Endothelial cell of umbilical vein (primary cell): Measurements from ENCODE around the gene C16orf74. TPM values are rescaled to one million over a fixed set of nuclear protein-coding genes. Genes with fewer than 3 reads are reported as not detected.

Experiments used
- BruUV-seq: library from RNA; stranded (reverse); fragments of 400-500 nt; replicated peaks from 2 replicates; lab custom pipeline; 2021; lab: Mats Ljungman, UMichigan
- CTCF ChIA-PET: fragments of 300-600, 350-600 bp; sonication (Branson Sonifier 250); formaldehyde crosslinking; loops from one replicate; lab custom pipeline; 2021; ENCODE audit warnings: antibody characterized with exemption, inconsistent platforms; lab: Charles Lee
- POLR2A ChIA-PET: fragments of 300-600, 350-600 bp; sonication (Branson Sonifier 250); formaldehyde crosslinking; loops from one replicate; lab custom pipeline; 2021; ENCODE audit warnings: antibody characterized with exemption, inconsistent platforms; lab: Charles Lee
- DNase-seq: peaks from one replicate; pipeline ENCODE4 v3.0.0-alpha.2; 2011; ENCODE audit warnings: low read depth, low spot score
- FAIRE-seq: peaks from 2 replicates; lab custom pipeline; 2011; peaks lifted over from hg19 to GRCh38; lab: Jason Lieb, UNC
- H2AFZ ChIP-seq: 2 replicates; pipeline ENCODE4 v1.6.0; 2012; ENCODE audit warnings: low read depth, low read length, control low read depth, inconsistent platforms
- H3K27ac ChIP-seq: 2 replicates; pipeline ENCODE4 v1.5.1; 2011; ENCODE audit warnings: low read depth, mild to moderate bottlenecking, control low read depth, low read length, moderate library complexity; ENCODE audit not compliant: insufficient read depth
- H3K27me3 ChIP-seq, 2 experiments: 2 replicates each; pipeline versions ENCODE4 v1.6.0 to v1.6.1; 2011; ENCODE audit warnings: low read length in 2 of 2, mixed read lengths in 1 of 2; ENCODE audit not compliant: control insufficient read depth in 2 of 2, insufficient read depth in 2 of 2
- H3K36me3 ChIP-seq, 2 experiments: 2 replicates in 1 of 2; 3 replicates in 1 of 2; pipeline ENCODE4 v1.5.1; 2011; ENCODE audit warnings: low read length in 2 of 2, mild to moderate bottlenecking in 1 of 2, moderate library complexity in 1 of 2; ENCODE audit not compliant: control insufficient read depth in 2 of 2, insufficient read depth in 2 of 2; ENCODE audit errors: extremely low read depth in 1 of 2
- H3K4me1 ChIP-seq: 3 replicates; pipeline ENCODE4 v1.5.1; 2011; ENCODE audit warnings: mild to moderate bottlenecking, low read length; ENCODE audit not compliant: control insufficient read depth, insufficient read depth; ENCODE audit errors: extremely low read depth
- H3K4me2 ChIP-seq: 2 replicates; pipeline ENCODE4 v1.6.1; 2011; ENCODE audit warnings: low read length, control low read depth, mixed read lengths; ENCODE audit not compliant: insufficient read depth
- H3K4me3 ChIP-seq, 3 experiments: fragments of 200-600 bp in 1 of 3; sonication (generic), shearing (Covaris generic) in 1 of 3; replicated peaks in 1 of 3; 2 replicates each; pipeline ENCODE4 v1.5.1; 2011 to 2016; ENCODE audit warnings: control low read depth in 3 of 3, low read length in 3 of 3, mild to moderate bottlenecking in 2 of 3, inconsistent platforms in 1 of 3, low read depth in 1 of 3, moderate library complexity in 1 of 3; ENCODE audit not compliant: insufficient read depth in 1 of 3
- H3K79me2 ChIP-seq: 2 replicates; pipeline ENCODE4 v1.6.0; 2012; ENCODE audit warnings: low read length, inconsistent platforms; ENCODE audit not compliant: control insufficient read depth, insufficient read depth
- H3K9ac ChIP-seq: replicated peaks from 2 replicates; pipeline ENCODE3; 2011; ENCODE audit warnings: low read length, control low read depth; ENCODE audit not compliant: insufficient read depth; ENCODE audit errors: extremely low read depth
- H3K9me1 ChIP-seq: replicated peaks from 3 replicates; pipeline ENCODE4 v1.6.0; 2011; ENCODE audit warnings: mild to moderate bottlenecking, low read length; ENCODE audit not compliant: control insufficient read depth, insufficient read depth; ENCODE audit errors: extremely low read depth
- H3K9me3 ChIP-seq: replicated peaks from 2 replicates; pipeline ENCODE4 v1.5.1; 2012; ENCODE audit warnings: low read length, inconsistent platforms; ENCODE audit not compliant: control insufficient read depth, insufficient read depth
- H4K20me1 ChIP-seq: replicated peaks from 2 replicates; pipeline ENCODE3; 2011; ENCODE audit warnings: mild to moderate bottlenecking, low read length; ENCODE audit not compliant: control insufficient read depth, insufficient read depth; ENCODE audit errors: extremely low read depth
- CTCF ChIP-seq, 2 donors: IDR thresholded peaks; 1 replicate in 1 of 2; 2 replicates in 1 of 2; pipeline ENCODE4 v1.5.1; 2011; ENCODE audit warnings: low read length in 2 of 2, mild to moderate bottlenecking in 2 of 2, moderate library complexity in 2 of 2, control low read depth in 1 of 2, inconsistent platforms in 1 of 2, low read depth in 1 of 2; ENCODE audit not compliant: insufficient read depth in 1 of 2; ENCODE audit errors: extremely low read depth in 1 of 2
- EZH2 ChIP-seq: IDR thresholded peaks from 2 replicates; pipeline ENCODE4 v1.6.1; 2012; ENCODE audit warnings: borderline replicate concordance, low read depth, mild to moderate bottlenecking, moderate library complexity, low read length, inconsistent platforms; ENCODE audit not compliant: severe bottlenecking
- GATA2 ChIP-seq: IDR thresholded peaks from 2 replicates; pipeline ENCODE4 v1.7.0; 2011; ENCODE audit warnings: low read depth, mild to moderate bottlenecking, moderate library complexity, mixed read lengths, low read length; ENCODE audit not compliant: insufficient read length, insufficient read depth
- JUN ChIP-seq: IDR thresholded peaks from 2 replicates; pipeline ENCODE4 v1.6.1; 2011; ENCODE audit warnings: borderline replicate concordance, low read depth; ENCODE audit not compliant: insufficient read length, insufficient read depth
- MAX ChIP-seq: IDR thresholded peaks from 2 replicates; pipeline ENCODE4 v1.6.1; 2011; ENCODE audit not compliant: insufficient read depth, insufficient read length
- MYC ChIP-seq: IDR thresholded peaks from one replicate; pipeline ENCODE4 v1.6.1; 2011; ENCODE audit warnings: mild to moderate bottlenecking, low read depth, low read length
- POLR2A ChIP-seq: IDR thresholded peaks from 2 replicates; pipeline ENCODE4 v1.6.1; 2012; ENCODE audit warnings: low read depth, mild to moderate bottlenecking, control low read depth, low read length
- POLR2AphosphoS5 ChIP-seq: IDR thresholded peaks from 2 replicates; pipeline ENCODE4 v1.6.1; 2012; ENCODE audit warnings: low read depth, mild to moderate bottlenecking, control low read depth, low read length, moderate library complexity; ENCODE audit not compliant: insufficient read depth
- dilution Hi-C: fragments of 300-500 bp; cut with MboI; formaldehyde crosslinking; loops from one replicate; pipeline ENCODE4 v1.15.0; 2019; ENCODE audit warnings: low sequenced_read_pairs; ENCODE audit not compliant: extremely low pct_ligation_motif_present
- intact Hi-C: fragments of 100-400 bp; cut with micrococcal nuclease; formaldehyde crosslinking; loops from one replicate; pipeline ENCODE4 v1.10.0; 2022
- polyA plus RNA-seq, 4 experiments: library from polyadenylated mRNA; depleted of rRNA in 3 of 4; stranded (reverse) in 3 of 4; unstranded in 1 of 4; fragments of >200 nt; gene quantifications; 2 replicates each; pipeline versions ENCODE4 v1.2.1 to v1.2.3, GENCODE V29; 2011 to 2012; ENCODE audit warnings: missing spikeins in 1 of 4
- total RNA-seq: library from RNA; stranded (reverse); gene quantifications from 2 replicates; pipeline ENCODE4 v1.2.3, GENCODE V29; 2021

Gene C16orf74
- total and polyA plus RNA-seq, 2 donors (not counting 3 experiments of a cell fraction or from before 2014, with no cell fraction given): 12.1 to 38.7 TPM

GRCh38 chr16:85729452-85730185 lies 21.3 kb downstream of the C16orf74 start:
- Histone ChIP-seq H3K9ac (no peak overlapping the region), H3K79me2 (peaks cover 35% of the 10 kb centered on the region), H4K20me1 (no peaks in the 10 kb centered on the region), H3K4me3 (no peak overlapping the region), H3K4me2 (no peak overlapping the region), H3K36me3 (peaks cover 0 to 3% of the 10 kb centered on the region in 2 experiments), H3K9me3 (no peaks in the 10 kb centered on the region), H2AFZ (no peak overlapping the region), H3K9me1 (no peaks in the 10 kb centered on the region), H3K27ac (no peak overlapping the region), H3K4me1 (no peaks in the 10 kb centered on the region), H3K27me3 (no peaks in the 10 kb centered on the region)
- TF ChIP-seq POLR2A (no peak), CTCF (IDR thresholded peaks at IDR 0.05; ENCODE audit: extremely low read depth in 1 of 2, insufficient read depth in 1 of 2, low read depth in 1 of 2, low read length in 2 of 2) (no peak), EZH2 (no peak), MYC (no peak), MAX (no peak), GATA2 (no peak), JUN (no peak), POLR2AphosphoS5 (no peak)
- CTCF ChIA-PET: interaction anchor here (1.0 to 1.5 kb wide), 4 partner anchors 8 to 54 kb away, joined by 3 to 5 read pairs (median 3); no protein-coding TSS in a partner anchor
- dilution Hi-C loops: no loop called here
- FAIRE-seq: no peak
- intact Hi-C loops: no loop called here
- POLR2A ChIA-PET: no interaction called here
- no peak for DNase-seq
- no TSS peak for BruUV-seq
